CD14-positive monocyte (primary cell): ENCODE results near the gene TNS4. TPM values are rescaled to one million over a fixed set of nuclear protein-coding genes. Genes with fewer than 3 reads are reported as not detected.

Experiments used
- DNase-seq, 3 donors: peaks; one replicate each; pipeline ENCODE4 v3.0.0-alpha.2; 2011 to 2022
- H2AFZ ChIP-seq: 2 replicates; pipeline ENCODE4 v1.6.0; 2012; ENCODE audit warnings: mild to moderate bottlenecking, low read depth, low read length, inconsistent platforms; ENCODE audit not compliant: insufficient read depth, poor library complexity, severe bottlenecking
- H3K27ac ChIP-seq, 2 donors: 1 replicate in 1 of 2; 2 replicates in 1 of 2; pipeline ENCODE4 v1.5.1; 2012 to 2013; ENCODE audit warnings: low read length in 2 of 2, control low read depth in 1 of 2, inconsistent platforms in 1 of 2, low read depth in 1 of 2, mild to moderate bottlenecking in 1 of 2
- H3K27me3 ChIP-seq, 2 donors: one replicate each; pipeline versions ENCODE4 v1.6.0 to v1.6.1; 2011 to 2013; ENCODE audit warnings: low read length in 2 of 2; ENCODE audit not compliant: control insufficient read depth in 2 of 2, insufficient read depth in 2 of 2
- H3K36me3 ChIP-seq, 2 donors: replicated peaks in 1 of 2; 1 replicate in 1 of 2; 2 replicates in 1 of 2; pipeline versions ENCODE4 v1.5.1 to v1.6.1; 2012 to 2013; ENCODE audit warnings: low read length in 2 of 2, control low read depth in 1 of 2, inconsistent platforms in 1 of 2, mild to moderate bottlenecking in 1 of 2; ENCODE audit not compliant: insufficient read depth in 2 of 2, control insufficient read depth in 1 of 2
- H3K4me1 ChIP-seq, 2 donors: 1 replicate in 1 of 2; 2 replicates in 1 of 2; pipeline versions ENCODE4 v1.5.1 to v1.6.1; 2012 to 2013; ENCODE audit warnings: low read length in 2 of 2, control low read depth in 1 of 2, inconsistent platforms in 1 of 2, mild to moderate bottlenecking in 1 of 2, moderate library complexity in 1 of 2; ENCODE audit not compliant: insufficient read depth in 2 of 2, control insufficient read depth in 1 of 2
- H3K4me2 ChIP-seq: replicated peaks from 2 replicates; pipeline ENCODE3; 2012; ENCODE audit warnings: low read length, moderate library complexity, mild to moderate bottlenecking; ENCODE audit not compliant: poor library complexity, severe bottlenecking; ENCODE audit errors: extremely low read depth
- H3K4me3 ChIP-seq, 3 experiments: fragments of 200-600 bp in 1 of 3; sonication (generic) in 1 of 3; replicated peaks in 1 of 3; 1 replicate in 2 of 3; 2 replicates in 1 of 3; pipeline ENCODE4 v1.5.1; 2011 to 2013; ENCODE audit warnings: low read length in 3 of 3, mild to moderate bottlenecking in 3 of 3, control low read depth in 2 of 3, low read depth in 2 of 3, inconsistent platforms in 1 of 3, moderate library complexity in 1 of 3
- H3K79me2 ChIP-seq: 2 replicates; pipeline ENCODE4 v1.6.0; 2012; ENCODE audit warnings: mild to moderate bottlenecking, control low read depth, inconsistent platforms, low read length, moderate library complexity; ENCODE audit not compliant: insufficient read depth
- H3K9ac ChIP-seq: 2 replicates; pipeline ENCODE4 v1.6.0; 2017; ENCODE audit warnings: low read length, mild to moderate bottlenecking; ENCODE audit not compliant: insufficient read depth, poor library complexity, severe bottlenecking
- H3K9me3 ChIP-seq, 2 donors: replicated peaks in 1 of 2; 1 replicate in 1 of 2; 2 replicates in 1 of 2; pipeline versions ENCODE4 v1.5.1 to v1.6.1; 2012 to 2013; ENCODE audit warnings: low read length in 2 of 2, control low read depth in 1 of 2; ENCODE audit not compliant: control insufficient read depth in 1 of 2, insufficient read depth in 1 of 2
- H4K20me1 ChIP-seq: 2 replicates; pipeline ENCODE4 v1.6.0; 2012; ENCODE audit warnings: mild to moderate bottlenecking, low read length, control low read depth, moderate library complexity; ENCODE audit not compliant: insufficient read depth
- H3K27ac Mint-ChIP-seq, 7 donors: one replicate each; pipeline ENCODE4 v1.8.0; 2020; ENCODE audit warnings: mild to moderate bottlenecking in 7 of 7, mixed read lengths in 7 of 7, moderate library complexity in 6 of 7, inconsistent platforms in 2 of 7
- H3K27me3 Mint-ChIP-seq, 3 donors: one replicate each; pipeline ENCODE4 v1.8.0; 2021 to 2022; ENCODE audit warnings: low read depth in 3 of 3, mild to moderate bottlenecking in 3 of 3, mixed read lengths in 3 of 3, moderate library complexity in 3 of 3, inconsistent platforms in 1 of 3
- H3K36me3 Mint-ChIP-seq, 2 donors: one replicate each; pipeline ENCODE4 v1.8.0; 2020; ENCODE audit warnings: mixed read lengths in 2 of 2, inconsistent platforms in 1 of 2, mild to moderate bottlenecking in 1 of 2
- H3K4me1 Mint-ChIP-seq: one replicate; pipeline ENCODE4 v1.8.0; 2020; ENCODE audit warnings: mild to moderate bottlenecking, mixed read lengths
- H3K4me3 Mint-ChIP-seq, 2 donors: one replicate each; pipeline ENCODE4 v1.8.0; 2020; ENCODE audit warnings: mild to moderate bottlenecking in 2 of 2, mixed read lengths in 2 of 2, moderate library complexity in 1 of 2
- H3K9me3 Mint-ChIP-seq, 7 donors: one replicate each; pipeline ENCODE4 v1.8.0; 2020 to 2022; ENCODE audit warnings: mixed read lengths in 7 of 7, mild to moderate bottlenecking in 6 of 7, moderate library complexity in 6 of 7, inconsistent platforms in 2 of 7
- CTCF ChIP-seq: fragments of 200-600 bp; IDR thresholded peaks from one replicate; pipeline ENCODE4 v1.8.0; 2022; ENCODE audit warnings: antibody characterized with exemption, mild to moderate bottlenecking
- WGBS: methylation state at CpG from one replicate; pipeline ENCODE4 v1.1.5; 2013; ENCODE audit warnings: missing lambda C conversion rate; ENCODE audit not compliant: insufficient coverage; 5-methylcytosine and 5-hydroxymethylcytosine counted together
- intact Hi-C, 2 donors: fragments of 100-400 bp; cut with micrococcal nuclease; formaldehyde crosslinking; loops; one replicate each; pipeline versions ENCODE4 v1.15.0 to v1.15.1; 2023
- polyA plus RNA-seq, 3 donors: library from polyadenylated mRNA; depleted of rRNA in 1 of 3; unstranded in 2 of 3; stranded (reverse) in 1 of 3; fragments of 300-500 nt in 2 of 3; fragments of >200 nt in 1 of 3; fragmentation: Illumina TruSeq in 2 of 3; gene quantifications; 1 replicate in 2 of 3; 2 replicates in 1 of 3; pipeline ENCODE4 v1.2.3, GENCODE V29; 2012 to 2021

TNS4 gene
- polyA plus RNA-seq, 3 donors: not detected

- Histone ChIP-seq H2AFZ (no peak overlapping the region), H4K20me1 (no peaks in the 10 kb centered on the region), H3K36me3 (no peaks in the 10 kb centered on the region), H3K4me1 (peaks cover 21 to 35% of the 10 kb centered on the region in 2 donors), H3K79me2 (no peaks in the 10 kb centered on the region), H3K27ac (no peak overlapping the region), H3K27me3 (peaks cover 0 to 2% of the 10 kb centered on the region in 2 donors), H3K9ac (no peak overlapping the region), H3K9me3 (no peaks in the 10 kb centered on the region), H3K4me2 (no peak overlapping the region), H3K4me3 (no peak overlapping the region)
- no peak for DNase-seq
- 100% methylated on average over 2 of the region's 6 CpGs for WGBS
- Mint-ChIP-seq H3K9me3 (peaks cover 0 to 2% (median 0%) of the 10 kb centered on the region in 7 donors), H3K27ac (peak overlapping the region in 2 of 7 donors; percentile 25 to 59), H3K4me3 (no peak overlapping the region), H3K4me1 (peaks cover 38% of the 10 kb centered on the region), H3K27me3 (peaks cover 7 to 23% (median 22%) of the 10 kb centered on the region in 3 donors), H3K36me3 (no peaks in the 10 kb centered on the region)
- TF ChIP-seq CTCF: no peak
- intact Hi-C loops: no loop called here
Measured at GRCh38 chr17:40482722-40483121, 18.7 kb downstream of the TNS4 start.

GRCh38 chr17:40481106-40481505 lies 20.3 kb downstream of the TNS4 start:
- Histone ChIP-seq H4K20me1 (no peaks in the 10 kb centered on the region), H3K4me1 (peaks cover 15 to 24% of the 10 kb centered on the region in 2 donors), H3K27ac (no peak overlapping the region), H2AFZ (no peak overlapping the region), H3K4me2 (no peak overlapping the region), H3K79me2 (no peaks in the 10 kb centered on the region), H3K36me3 (no peaks in the 10 kb centered on the region), H3K27me3 (peaks cover 0 to 2% of the 10 kb centered on the region in 2 donors), H3K9me3 (no peaks in the 10 kb centered on the region), H3K4me3 (no peak overlapping the region), H3K9ac (no peak overlapping the region)
- Mint-ChIP-seq H3K27ac (peak overlapping the region in 5 of 7 donors; percentile 22 to 57 (median 42)), H3K27me3 (peaks cover 5 to 23% (median 17%) of the 10 kb centered on the region in 3 donors), H3K36me3 (no peaks in the 10 kb centered on the region), H3K4me1 (peaks cover 26% of the 10 kb centered on the region), H3K4me3 (peak overlapping the region in 1 of 2 donors; percentile 64), H3K9me3 (peaks cover 0 to 2% (median 0%) of the 10 kb centered on the region in 7 donors)
- 71% methylated on average over 5 of the region's 7 CpGs for WGBS
- no peak for DNase-seq
- TF ChIP-seq CTCF: no peak
- intact Hi-C loops: no loop called here
